ENCODE measurements around the gene ZNF865. TPM values are rescaled to one million over a fixed set of nuclear protein-coding genes. Genes with fewer than 3 reads are reported as not detected.

Gene ZNF865
- polyA plus RNA-seq, 1 donor (not counting 4 experiments of a cell fraction or from before 2014, with no cell fraction given): 1.1 TPM

GRCh38 chr19:55636723-55637122 is 31.3 kb downstream of the ZNF865 start:
- peaks cover 36% of the 10 kb centered on the region for H3K79me2 ChIP-seq (ENCODE audit: control insufficient read depth, insufficient read depth, low read length)
- TF ChIP-seq EZH2 (IDR thresholded peaks at IDR 0.05; ENCODE audit: low read length) (no peak), CTCF (optimal IDR thresholded peaks at IDR 0.05 in 1 of 3, IDR thresholded peaks at IDR 0.05 in 1 of 3, conservative IDR thresholded peaks at IDR 0.05 in 1 of 3; ENCODE audit: extremely low read depth in 1 of 3, insufficient read depth in 2 of 3, low read length in 3 of 3) (no peak)
- H3K9me3 ChIP-seq (ENCODE audit: control insufficient read depth, low read depth, low read length): no peaks in the 10 kb centered on the region
- no peak overlapping the region for H2AFZ ChIP-seq (ENCODE audit: control insufficient read depth, low read length)
- H3K4me2 ChIP-seq (ENCODE audit: control insufficient read depth, extremely low read depth, insufficient read depth, low read depth, low read length): peak overlapping the region; percentile 98
- no peaks in the 10 kb centered on the region for H3K27me3 ChIP-seq (ENCODE audit: control insufficient read depth, extremely low read depth, insufficient read depth, low read length)
- H4K20me1 ChIP-seq (ENCODE audit: control insufficient read depth, extremely low read depth, insufficient read depth, low read length): no peaks in the 10 kb centered on the region
- no peak overlapping the region for H3K4me3 ChIP-seq (ENCODE audit: control insufficient read depth in 2 of 3, extremely low read depth in 1 of 3, insufficient read depth in 2 of 3, low read depth in 1 of 3, low read length in 3 of 3)
- dilution Hi-C loops (cut with MboI; ENCODE audit: extremely low pct_ligation_motif_present, low sequenced_read_pairs): no loop called here
- H3K36me3 ChIP-seq (ENCODE audit: control insufficient read depth in 2 of 2, extremely low read depth in 1 of 2, insufficient read depth in 2 of 2, low read length in 2 of 2): peaks cover 0 to 2% of the 10 kb centered on the region in 2 experiments
- peaks cover 2% of the 10 kb centered on the region for H3K9me1 ChIP-seq (ENCODE audit: control insufficient read depth, extremely low read depth, insufficient read depth, low read length)
- H3K9ac ChIP-seq (ENCODE audit: control insufficient read depth, extremely low read depth, insufficient read depth, low read length): no peak overlapping the region
- peaks cover 21% of the 10 kb centered on the region for H3K4me1 ChIP-seq (ENCODE audit: control insufficient read depth, extremely low read depth, insufficient read depth, low read length)
- FAIRE-seq (no peak), DNase-seq (ENCODE audit: low read depth, low spot score) (no peak)
- H3K27ac ChIP-seq (ENCODE audit: control insufficient read depth, insufficient read depth, low read length): no peak overlapping the region

DNA sequence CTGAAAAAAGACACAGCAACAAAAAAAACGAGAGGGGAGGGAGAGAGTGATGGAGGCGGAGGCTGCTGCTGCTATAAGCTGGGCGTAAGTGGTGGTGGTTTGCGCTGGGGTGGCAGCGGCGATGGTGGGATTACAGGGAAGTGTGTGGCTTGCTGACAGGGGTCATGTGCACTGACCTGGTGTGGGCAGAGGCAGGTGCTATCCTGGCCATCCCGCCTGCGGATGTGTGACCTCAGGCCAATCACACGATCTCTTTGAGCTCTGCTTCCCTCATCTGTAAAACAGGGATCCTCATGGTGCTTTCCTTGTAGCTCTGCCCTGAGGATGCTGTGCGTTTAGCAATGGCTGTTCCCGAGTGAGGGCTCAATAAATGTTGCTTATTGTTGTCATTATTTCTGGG is 32.1 kb downstream of the ZNF865 start:
- dilution Hi-C loops (cut with MboI; ENCODE audit: extremely low pct_ligation_motif_present, low sequenced_read_pairs): no loop called here
- DNase-seq (ENCODE audit: low read depth, low spot score): no peak

More for the DNA sequence above, 32.1 kb downstream of the ZNF865 start:
- Histone ChIP-seq H2AFZ (ENCODE audit: control insufficient read depth, low read length) (no peak overlapping the region), H3K4me1 (ENCODE audit: control insufficient read depth, extremely low read depth, insufficient read depth, low read length) (peaks cover 25% of the 10 kb centered on the region), H3K9me3 (ENCODE audit: control insufficient read depth, low read depth, low read length) (no peaks in the 10 kb centered on the region), H3K9ac (ENCODE audit: control insufficient read depth, extremely low read depth, insufficient read depth, low read length) (no peak overlapping the region), H4K20me1 (ENCODE audit: control insufficient read depth, extremely low read depth, insufficient read depth, low read length) (no peaks in the 10 kb centered on the region), H3K4me3 (ENCODE audit: control insufficient read depth in 2 of 3, extremely low read depth in 1 of 3, insufficient read depth in 2 of 3, low read depth in 1 of 3, low read length in 3 of 3) (no peak overlapping the region), H3K36me3 (ENCODE audit: control insufficient read depth in 2 of 2, extremely low read depth in 1 of 2, insufficient read depth in 2 of 2, low read length in 2 of 2) (peaks cover 0 to 2% of the 10 kb centered on the region in 2 experiments), H3K27ac (ENCODE audit: control insufficient read depth, insufficient read depth, low read length) (no peak overlapping the region), H3K4me2 (ENCODE audit: control insufficient read depth, extremely low read depth, insufficient read depth, low read depth, low read length) (no peak overlapping the region), H3K79me2 (ENCODE audit: control insufficient read depth, insufficient read depth, low read length) (peaks cover 40% of the 10 kb centered on the region), H3K27me3 (ENCODE audit: control insufficient read depth, extremely low read depth, insufficient read depth, low read length) (no peaks in the 10 kb centered on the region), H3K9me1 (ENCODE audit: control insufficient read depth, extremely low read depth, insufficient read depth, low read length) (peaks cover 2% of the 10 kb centered on the region)
- TF ChIP-seq CTCF (optimal IDR thresholded peaks at IDR 0.05 in 1 of 3, IDR thresholded peaks at IDR 0.05 in 1 of 3, conservative IDR thresholded peaks at IDR 0.05 in 1 of 3; ENCODE audit: extremely low read depth in 1 of 3, insufficient read depth in 2 of 3, low read length in 3 of 3) (no peak), EZH2 (IDR thresholded peaks at IDR 0.05; ENCODE audit: low read length) (no peak)
- FAIRE-seq: no peak
